ENCODE measurements around the gene HSPB1. TPM values are rescaled to one million over a fixed set of nuclear protein-coding genes. Genes with fewer than 3 reads are reported as not detected.
"Not testable (repeated sequence)": the region's sequence is repeated elsewhere in the genome, so short reads cannot be mapped to it uniquely, and the experiment has no call there.

HSPB1 gene
- total and polyA plus RNA-seq, 8 donors = 21.8 to 2,297 (median 429) TPM

GRCh38 chr7:76304888-76305375 is 2.5 kb downstream of the HSPB1 start:
- Histone ChIP-seq H3K27me3 (no peaks in the 10 kb centered on the region), H3K9me3 (no peaks in the 10 kb centered on the region), H3K4me3 (peak overlapping the region in 2 of 4 donors; percentile 73 to 92), H3K4me1 (peaks cover 41 to 68% (median 54%) of the 10 kb centered on the region in 4 donors), H3K27ac (peak overlapping the region; percentile 83 to 99 (median 97)), H3K36me3 (peaks cover 0 to 11% (median 6%) of the 10 kb centered on the region in 4 donors)
- intact Hi-C loops (cut with DNase I; ENCODE audit: low total_unique reads) = no loop called here
- peak; percentile 57 to 88 for DNase-seq
- WGBS, 5 donors = 28 to 56% (median 47%) methylated on average over 5 to 10 of the region's 10 CpGs
- TF ChIP-seq POLR2AphosphoS5 (IDR thresholded peaks at IDR 0.05) = peak in 2 of 3 donors; percentile 43 to 56
- TF ChIP-seq CTCF (IDR thresholded peaks at IDR 0.05) = no peak

- H3K4me3 ChIP-seq; DNase-seq; intact Hi-C loops (cut with DNase I; ENCODE audit: low total_unique reads); H3K27ac ChIP-seq; H3K36me3 ChIP-seq; H3K27me3 ChIP-seq; H3K9me3 ChIP-seq: not testable (repeated sequence)
- WGBS, 5 donors = 86 to 92% (median 92%) methylated on average over 12 of the region's 12 CpGs
- peaks cover 21 to 48% (median 42%) of the 10 kb centered on the region in 4 donors for H3K4me1 ChIP-seq
These were observed 6.4 kb downstream of the HSPB1 start for GRCh38 chr7:76308874-76309273.

- intact Hi-C loops (cut with DNase I; ENCODE audit: low total_unique reads) = loop anchor here (5.0 kb wide), 1 partner anchor 137 kb away; no protein-coding TSS in a partner anchor
- not testable (repeated sequence) for DNase-seq, H3K27me3 ChIP-seq, H3K36me3 ChIP-seq, H3K4me3 ChIP-seq, H3K9me3 ChIP-seq
- Histone ChIP-seq H3K27ac (peak overlapping the region in 1 of 5 donors; percentile 76), H3K4me1 (peaks cover 20 to 45% (median 39%) of the 10 kb centered on the region in 4 donors)
- WGBS, 5 donors = 94 to 98% (median 96%) methylated on average over 25 to 50 of the region's 50 CpGs
These were observed 7.0 kb downstream of the HSPB1 start for GRCh38 chr7:76309341-76310101.

DNA sequence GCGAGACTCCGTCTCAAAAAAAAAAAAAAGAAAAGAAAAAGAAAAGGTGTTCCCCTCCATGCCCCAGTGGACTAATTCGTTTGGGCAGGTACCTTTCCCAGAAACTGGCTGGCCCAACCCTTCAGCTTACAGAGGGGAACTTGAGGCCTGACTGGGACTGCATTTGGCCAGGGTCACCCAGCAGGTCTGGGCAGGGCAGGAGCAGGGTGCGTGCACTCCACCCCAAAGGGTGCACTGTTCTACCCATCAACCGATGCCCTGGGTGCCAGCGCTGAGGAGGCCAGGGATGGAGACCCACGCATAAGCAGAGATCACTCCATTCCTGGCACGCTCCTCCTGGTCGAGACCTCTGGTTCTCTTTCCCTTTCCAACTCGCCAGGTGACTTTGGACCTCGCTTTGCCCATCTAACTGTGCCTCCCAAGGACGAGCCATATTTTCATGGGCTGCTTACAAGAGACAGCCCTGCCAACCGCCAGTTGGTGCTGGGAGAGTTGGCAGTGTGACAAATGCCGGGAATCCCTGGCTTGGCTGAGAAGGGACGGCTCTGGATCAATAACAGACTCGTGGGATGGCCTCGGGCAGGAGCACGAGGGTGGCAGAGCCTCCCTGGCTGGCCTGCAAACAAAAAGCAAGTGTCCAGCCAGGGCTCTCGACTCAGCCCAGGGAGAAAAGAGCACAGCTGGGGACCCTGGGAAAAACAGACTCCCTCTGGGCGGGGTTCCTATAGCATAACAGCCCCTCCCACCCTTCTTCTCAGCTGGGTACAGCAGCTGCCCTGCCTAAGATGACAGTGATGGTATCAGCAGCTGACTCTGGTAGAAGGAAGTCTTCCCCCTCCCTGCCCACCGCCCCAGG is 7.9 kb downstream of the HSPB1 start:
- intact Hi-C loops (cut with DNase I; ENCODE audit: low total_unique reads) = loop anchor here (5.0 kb wide), 1 partner anchor 138 kb away; no protein-coding TSS in a partner anchor
- H3K27me3 ChIP-seq = no peaks in the 10 kb centered on the region
- peaks cover 12 to 37% (median 31%) of the 10 kb centered on the region in 4 donors for H3K4me1 ChIP-seq
- H3K36me3 ChIP-seq = no peaks in the 10 kb centered on the region
- H3K4me3 ChIP-seq = no peak overlapping the region
- peak in 1 of 2 donors; percentile 67 for DNase-seq
- H3K9me3 ChIP-seq = no peaks in the 10 kb centered on the region
- H3K27ac ChIP-seq = peak overlapping the region in 4 of 5 donors; percentile 24 to 76 (median 44)
- TF ChIP-seq POLR2A (IDR thresholded peaks at IDR 0.05) (no peak), CTCF (IDR thresholded peaks at IDR 0.05) (no peak), POLR2AphosphoS5 (IDR thresholded peaks at IDR 0.05) (no peak), EP300 (IDR thresholded peaks at IDR 0.05) (no peak)
- 53 to 57% (median 55%) methylated on average over 20 to 21 of the region's 21 CpGs for WGBS, 5 donors

DNA sequence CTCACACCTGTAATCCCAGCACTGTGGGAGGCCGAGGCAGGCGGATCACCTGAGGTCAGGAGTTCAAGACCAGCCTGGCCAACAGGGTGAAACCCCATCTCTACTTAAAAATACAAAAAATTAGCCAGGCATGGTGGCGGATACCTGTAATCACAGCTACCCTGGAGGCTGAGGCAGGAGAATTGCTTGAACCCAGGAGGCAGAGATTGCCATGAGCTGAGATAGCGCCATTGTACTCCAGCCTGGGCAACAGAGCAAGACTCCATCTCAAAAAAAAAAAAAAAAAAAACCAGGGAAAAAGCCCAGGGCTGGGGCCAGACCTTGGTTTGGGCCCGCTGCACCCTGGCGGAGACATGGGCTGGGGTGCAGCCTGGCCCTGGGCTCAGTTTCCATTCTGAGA is 9.4 kb downstream of the HSPB1 start:
- not testable (repeated sequence) for H3K27ac ChIP-seq, H3K4me3 ChIP-seq, DNase-seq, H3K9me3 ChIP-seq, H3K27me3 ChIP-seq, H3K36me3 ChIP-seq
- peaks cover 5 to 24% (median 17%) of the 10 kb centered on the region in 4 donors for H3K4me1 ChIP-seq
- intact Hi-C loops (cut with DNase I; ENCODE audit: low total_unique reads) = loop anchor here (5.0 kb wide), 1 partner anchor 140 kb away; no protein-coding TSS in a partner anchor
- whole genome bisulfite sequencing, 5 donors = 88 to 95% (median 93%) methylated on average over 6 of the region's 6 CpGs
